HG02870 (cell line): ENCODE measurements around the gene MRAS.
"Not testable (repeated sequence)": the region's sequence is repeated elsewhere in the genome, so short reads cannot be mapped to it uniquely, and the experiment has no call there.

Source experiments
- ATAC-seq: cut with Tn5 transposase; IDR thresholded peaks from one replicate; pipeline ENCODE4 v1.9.1; 2021; ENCODE audit warnings: mild to moderate bottlenecking, moderate library complexity; ENCODE audit not compliant: unreplicated experiment

MRAS gene

DNA sequence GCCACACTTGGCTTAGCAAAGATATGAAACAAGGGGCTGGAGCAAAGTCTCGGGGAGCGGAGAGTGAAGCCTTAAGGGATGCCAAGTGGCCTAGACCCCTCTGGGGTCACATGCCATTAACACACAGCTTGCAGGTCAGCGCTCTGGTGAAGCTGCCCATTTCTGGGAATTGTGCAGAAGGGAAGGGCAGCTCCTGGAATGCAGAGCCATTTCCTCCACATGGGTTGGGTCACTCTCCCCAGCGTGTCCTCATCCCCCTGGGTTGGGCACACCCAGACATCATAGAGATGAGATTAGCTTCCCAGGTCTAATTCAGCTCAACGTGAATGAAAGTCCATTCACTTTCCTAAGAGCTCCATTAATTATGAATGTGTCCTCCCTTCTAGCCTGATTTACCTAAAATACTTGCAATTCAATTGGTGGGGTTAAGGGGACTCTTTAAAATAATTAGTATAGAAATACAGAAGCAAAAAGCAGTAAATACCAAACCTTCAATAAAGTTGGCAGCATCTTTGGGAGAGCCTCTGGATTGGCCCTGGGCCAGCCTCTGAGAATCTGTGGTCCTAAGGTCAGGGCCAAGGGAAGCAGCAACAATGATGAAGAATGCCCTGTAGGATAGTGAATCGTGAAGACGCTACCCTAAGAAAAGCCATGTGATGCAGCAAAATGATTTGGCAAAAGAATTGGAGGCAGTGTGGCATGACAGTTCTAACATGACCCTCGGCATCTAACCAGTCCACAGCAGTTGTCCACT lies 17.8 kb downstream of the MRAS start:
- no peak for ATAC-seq

- no peak for ATAC-seq
Observed at GRCh38 chr3:138367326-138367850, 19.0 kb downstream of the MRAS start.

DNA sequence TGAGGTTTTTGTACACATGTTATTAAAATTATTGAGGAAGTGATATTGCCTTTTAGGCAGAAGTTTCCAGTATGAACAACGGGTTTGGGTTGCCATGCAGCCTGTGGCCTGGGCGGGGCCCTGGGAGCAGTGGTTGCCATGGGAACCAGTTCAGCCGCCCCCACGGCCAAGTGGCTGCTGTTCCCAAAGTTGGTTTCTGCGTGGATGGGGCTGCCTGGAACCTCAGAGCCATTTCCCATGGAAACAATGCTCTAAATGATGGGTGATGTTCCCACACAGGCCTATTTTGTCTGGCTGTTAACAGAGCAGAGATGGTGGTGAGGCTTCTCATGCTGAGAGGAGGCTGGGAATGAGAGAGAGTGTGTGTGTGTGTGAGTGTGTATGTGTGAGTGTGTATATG lies 19.5 kb downstream of the MRAS start:
- ATAC-seq, result no peak

GRCh38 chr3:138369151-138369900 lies 20.9 kb downstream of the MRAS start:
- no peak for ATAC-seq

DNA sequence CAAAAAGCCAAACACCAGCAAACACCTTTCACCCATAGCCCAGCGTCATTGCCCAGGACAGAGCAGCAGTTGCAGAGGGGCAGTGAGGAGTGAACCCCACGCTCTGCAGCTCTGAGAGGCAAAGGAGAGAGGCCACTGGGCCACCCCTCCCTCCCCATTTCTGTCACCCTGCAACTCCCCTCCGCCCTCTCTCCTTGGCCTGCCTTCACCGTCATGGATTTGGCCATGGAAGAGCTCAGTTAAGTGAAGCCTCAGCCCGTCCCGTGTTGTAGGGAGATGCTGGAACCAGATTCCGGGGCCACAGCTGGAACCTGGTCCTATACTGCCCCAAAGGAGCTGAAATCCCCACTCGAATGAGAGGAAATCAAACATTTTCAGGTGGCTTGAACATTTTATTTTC lies 21.9 kb downstream of the MRAS start:
- ATAC-seq, result no peak

- peak; percentile 100 for ATAC-seq
Observed at GRCh38 chr3:138371070-138371965, 22.9 kb downstream of the MRAS start.

DNA sequence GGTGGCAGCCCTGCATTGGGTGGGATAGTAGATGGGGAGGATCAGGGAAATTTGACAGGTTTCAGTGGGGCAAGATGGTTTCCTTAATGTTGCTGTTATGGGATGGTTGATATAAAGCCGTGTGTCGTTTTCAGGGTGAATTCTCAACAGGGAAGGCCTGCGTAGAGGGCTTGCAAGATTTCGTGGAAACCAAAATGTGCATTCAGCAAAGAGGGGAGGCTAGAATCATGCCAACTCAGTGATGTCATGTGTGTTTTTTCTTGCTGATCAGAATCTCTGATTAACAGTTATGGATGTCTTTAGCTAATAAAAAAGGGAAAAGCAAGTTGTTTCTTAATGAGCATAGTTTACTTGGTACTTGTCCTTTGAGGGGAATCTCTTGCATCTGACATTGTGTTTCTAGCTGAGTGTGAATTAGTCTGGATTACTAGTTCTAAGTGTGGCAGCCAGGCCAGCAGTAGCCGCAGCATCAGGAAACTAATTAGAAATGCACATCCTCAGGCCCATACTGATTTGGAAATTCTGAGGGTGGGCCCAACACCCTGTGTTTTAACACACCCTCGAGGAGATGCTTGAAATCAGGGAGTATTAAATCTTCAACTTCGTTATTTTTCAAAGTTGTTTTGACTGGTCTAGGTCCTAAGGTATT lies 24.8 kb downstream of the MRAS start:
- no peak for ATAC-seq

- no peak for ATAC-seq
Observed at GRCh38 chr3:138373736-138374094, 25.3 kb downstream of the MRAS start.

DNA sequence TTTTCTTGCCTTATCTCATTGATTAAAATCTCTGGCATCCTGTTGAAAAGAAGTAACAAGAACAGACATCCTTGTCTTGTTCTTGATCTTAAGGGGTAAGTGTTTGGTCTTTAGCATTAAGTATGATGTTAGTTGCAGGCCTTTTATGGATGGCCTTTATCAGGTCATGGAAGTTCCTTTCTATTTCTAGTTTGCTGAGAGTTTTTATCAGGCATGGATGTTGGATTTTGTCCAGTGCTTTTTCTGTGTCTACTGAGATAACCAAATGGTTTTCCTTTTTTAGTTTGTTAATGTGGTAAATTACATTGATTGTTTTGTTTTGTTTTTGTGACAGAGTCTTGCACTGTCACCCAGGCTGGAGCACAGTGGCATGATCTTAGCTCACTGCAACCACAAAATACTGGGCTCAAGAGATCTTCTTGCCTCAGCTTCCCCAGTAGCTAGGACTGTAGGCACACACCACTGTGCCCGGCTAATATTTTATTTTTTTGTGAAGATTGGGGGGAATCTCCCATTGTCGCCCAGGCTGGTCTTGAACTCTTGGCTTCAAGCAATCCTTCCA lies 26.3 kb downstream of the MRAS start:
- no peak for ATAC-seq

GRCh38 chr3:138375447-138375846 lies 27.1 kb downstream of the MRAS start:
- no peak for ATAC-seq

- no peak for ATAC-seq
Observed at GRCh38 chr3:138376663-138377062, 28.3 kb downstream of the MRAS start.

- not testable (repeated sequence) for ATAC-seq
Observed at GRCh38 chr3:138377212-138377611, 28.8 kb downstream of the MRAS start.

- no peak for ATAC-seq
Observed at GRCh38 chr3:138377804-138378203, 29.4 kb downstream of the MRAS start.

DNA sequence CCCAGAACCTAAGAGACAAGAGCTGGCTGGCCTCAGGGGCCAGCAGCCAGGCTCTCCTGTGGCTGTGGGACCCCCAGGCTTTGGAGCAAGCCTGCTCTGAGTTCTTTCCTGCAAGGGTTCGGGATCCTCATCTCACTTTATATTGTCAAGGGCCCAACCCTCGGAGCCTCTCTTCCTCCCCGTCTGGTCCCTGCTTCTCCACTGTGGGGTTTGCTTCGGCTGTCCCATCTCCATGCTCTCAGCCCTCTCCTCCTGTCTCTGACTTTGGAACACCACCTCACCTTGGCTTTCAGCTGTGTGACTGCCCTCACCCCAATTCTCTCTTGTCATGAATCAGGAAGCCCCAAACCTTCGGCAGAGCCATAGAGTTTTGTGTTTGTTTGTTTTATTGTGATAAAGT lies 30.0 kb downstream of the MRAS start:
- no peak for ATAC-seq

DNA sequence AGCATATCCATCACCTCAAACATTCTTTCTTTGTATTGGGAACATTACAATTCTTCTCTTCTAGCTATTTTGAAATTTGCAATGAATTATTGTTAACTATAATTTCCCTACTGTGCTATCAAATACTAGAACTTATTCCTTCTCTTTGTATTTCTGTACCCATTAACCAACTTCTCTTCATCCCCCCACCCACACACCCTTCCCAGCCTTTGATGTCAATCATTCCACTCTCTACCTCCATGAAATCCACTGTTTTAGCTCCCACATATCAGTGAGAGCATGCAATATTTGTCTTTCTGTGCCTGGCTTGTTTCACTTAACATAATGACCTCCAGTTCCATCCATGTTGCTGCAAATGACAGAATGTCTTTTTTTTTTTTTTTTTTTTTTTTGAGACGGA lies 30.6 kb downstream of the MRAS start:
- no peak for ATAC-seq

DNA sequence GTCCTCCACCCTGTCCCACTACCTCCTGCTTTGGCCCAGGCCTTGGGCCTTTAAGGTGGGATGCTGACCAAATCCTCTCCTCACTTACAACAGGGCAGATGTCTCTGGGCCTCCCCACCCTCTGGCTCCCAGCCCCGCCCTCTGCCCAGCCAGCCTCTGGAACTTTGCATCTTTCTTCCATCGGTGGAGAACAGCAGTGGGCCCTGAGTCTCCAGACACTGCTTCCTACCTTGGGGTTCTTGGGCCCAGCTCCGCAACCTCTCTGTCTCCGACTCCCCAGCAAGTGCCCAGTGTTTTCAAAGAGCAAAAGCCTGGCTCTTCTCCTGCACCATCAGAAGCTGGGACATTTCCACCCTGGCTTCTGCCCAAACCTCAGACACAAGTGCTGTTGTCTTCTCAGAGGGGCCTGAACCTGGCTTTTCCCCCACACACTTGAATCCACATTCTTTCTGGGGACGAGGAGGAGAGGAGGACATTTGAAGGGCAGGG lies 33.1 kb downstream of the MRAS start:
- no peak for ATAC-seq

DNA sequence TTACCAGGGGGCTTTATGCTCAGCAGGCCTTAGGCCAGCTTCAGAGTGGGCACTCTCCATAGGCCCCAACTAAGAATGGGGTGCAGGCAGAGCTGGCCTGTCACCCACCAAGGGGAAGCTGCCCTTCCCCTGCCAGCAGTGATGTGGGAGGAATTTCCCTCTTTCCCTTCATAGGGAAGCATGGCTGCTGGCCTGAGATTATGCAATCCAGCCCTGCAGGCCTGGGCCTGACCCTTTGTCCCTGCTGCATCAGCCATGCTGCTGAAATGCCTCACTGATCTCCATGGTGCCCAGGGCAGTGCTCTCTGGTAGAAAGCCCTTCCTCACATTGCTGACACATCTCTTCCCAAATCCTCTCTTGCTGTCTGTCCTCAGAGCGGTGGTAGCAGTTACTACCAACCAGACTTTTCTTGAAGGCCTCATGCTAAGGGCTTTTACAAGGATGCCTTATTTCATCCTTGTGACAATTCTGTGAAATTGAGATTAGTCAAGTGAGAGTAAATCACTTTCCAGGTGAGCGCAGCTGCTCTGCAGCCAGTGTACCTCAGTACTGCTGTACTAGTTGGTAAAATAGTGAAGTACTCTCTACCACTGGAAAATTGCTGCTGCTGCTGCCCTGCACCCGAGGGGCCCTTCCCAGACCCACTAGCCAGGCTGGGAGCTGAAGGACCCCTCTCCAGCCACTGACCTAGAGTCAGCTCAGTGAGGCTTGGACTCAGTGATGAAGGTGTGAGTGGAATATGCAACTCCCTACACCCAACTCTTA lies 33.8 kb downstream of the MRAS start:
- no peak for ATAC-seq

DNA sequence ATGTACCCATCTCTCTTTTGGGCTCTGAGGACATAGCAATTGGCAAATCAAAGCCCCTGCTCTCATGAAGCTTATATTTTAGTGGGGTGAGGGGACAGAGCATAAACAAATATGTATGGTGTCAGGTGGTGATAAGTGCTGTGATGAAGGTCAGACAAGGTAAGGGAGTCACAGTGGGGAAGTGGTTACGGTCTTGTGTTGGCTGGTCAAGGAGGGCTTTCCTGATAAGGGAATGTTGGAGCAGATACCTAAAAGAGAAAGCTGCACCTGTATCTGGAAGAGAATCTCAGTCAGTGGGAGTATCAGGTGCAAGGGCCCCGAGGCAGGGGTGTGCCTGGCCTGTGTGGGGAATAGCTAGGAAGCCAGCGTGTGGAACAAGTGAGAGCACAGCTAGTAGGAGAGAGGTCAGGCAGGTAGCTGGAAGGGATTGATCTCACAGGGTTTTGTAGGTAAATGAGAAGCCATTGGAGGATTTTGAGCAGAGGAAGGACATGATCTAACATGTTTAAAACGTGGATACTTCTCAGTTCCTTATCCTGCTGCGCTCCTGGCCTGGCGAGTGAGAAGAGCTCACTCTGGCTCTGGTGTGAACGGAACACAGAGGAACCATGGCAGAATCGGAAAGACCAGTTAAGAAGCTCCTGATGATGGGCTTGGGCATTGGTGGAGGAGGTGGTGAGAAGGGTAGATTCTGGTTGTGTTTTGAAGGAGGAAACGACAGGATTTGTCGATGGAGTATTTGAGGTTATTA lies 35.5 kb downstream of the MRAS start:
- ATAC-seq, result no peak

DNA sequence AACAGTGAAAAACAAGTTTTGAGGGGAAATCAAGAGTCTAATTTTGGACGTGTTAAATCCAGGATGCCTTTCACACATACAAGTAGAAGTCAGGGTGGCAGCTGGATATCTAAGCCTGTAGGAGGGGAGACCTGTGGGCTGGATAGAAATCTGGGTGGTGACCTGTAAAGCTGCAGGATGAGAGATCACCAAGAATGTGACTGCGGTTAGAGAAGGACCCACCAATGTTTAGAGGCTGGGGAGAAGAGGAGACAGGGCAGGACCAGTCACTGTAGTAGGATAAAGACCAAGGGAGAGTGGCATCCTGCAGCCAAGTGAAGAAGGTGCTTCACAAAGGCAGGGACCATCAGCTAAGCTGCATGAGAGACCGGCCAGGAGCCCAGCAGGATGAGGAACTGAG lies 36.2 kb downstream of the MRAS start:
- no peak for ATAC-seq
